A549 treated with RU486 at 1 μM for 4 hours (cell line): ENCODE measurements around the gene TMEM259. TPM values are rescaled to one million over a fixed set of nuclear protein-coding genes. Genes with fewer than 3 reads are reported as not detected.

Source experiments
- total RNA-seq: library from RNA; stranded (reverse); fragments of 200-300 nt; extraction: Qiagen RNA extraction; gene quantifications from 5 replicates; pipeline ENCODE4 v1.2.3, GENCODE V29; 2022; ENCODE audit warnings: low read depth

Gene TMEM259
- total RNA-seq = 64.2 to 118 TPM (median 113 TPM) in 5 replicates

DNA sequence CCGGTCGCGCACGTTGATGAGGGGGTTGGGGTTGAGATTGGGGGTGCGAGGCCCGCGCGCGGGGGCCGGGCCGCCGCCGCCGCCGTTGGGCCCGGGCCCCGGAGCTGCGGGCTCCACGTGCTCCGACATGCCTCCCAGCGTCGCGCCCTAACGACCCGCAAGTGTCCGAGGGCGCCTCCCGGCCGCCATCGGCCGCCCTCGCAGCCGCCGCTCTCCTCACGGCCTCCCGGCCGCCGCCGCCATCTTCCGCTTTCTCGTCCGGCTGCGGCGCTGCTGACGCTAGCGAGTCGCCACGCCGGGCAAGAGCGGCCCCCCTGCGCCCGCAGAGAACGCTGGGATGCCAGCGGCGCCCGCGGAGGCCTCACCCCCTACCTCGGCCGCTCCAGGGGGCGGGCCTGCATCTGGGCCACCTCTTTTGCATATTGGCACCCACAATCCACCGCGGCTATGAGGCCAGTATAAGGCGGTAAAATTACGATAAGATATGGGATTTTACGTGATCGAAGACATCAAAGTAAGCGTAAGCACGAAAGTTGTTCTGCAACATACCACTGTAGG lies at the start of gene TMEM259:
TSS of gene TMEM259 (minus strand) at position 256 of the 558 bp plus-strand sequence. CDS start at position 129, 127 bp downstream.

GRCh38 chr19:1066748-1067340 lies 45.9 kb upstream of the TMEM259 start, which contains the start of gene ARHGAP45:
ARHGAP45 (plus strand) TSS chr19:1067167; CDS start chr19:1067406, 239 bp downstream.

DNA sequence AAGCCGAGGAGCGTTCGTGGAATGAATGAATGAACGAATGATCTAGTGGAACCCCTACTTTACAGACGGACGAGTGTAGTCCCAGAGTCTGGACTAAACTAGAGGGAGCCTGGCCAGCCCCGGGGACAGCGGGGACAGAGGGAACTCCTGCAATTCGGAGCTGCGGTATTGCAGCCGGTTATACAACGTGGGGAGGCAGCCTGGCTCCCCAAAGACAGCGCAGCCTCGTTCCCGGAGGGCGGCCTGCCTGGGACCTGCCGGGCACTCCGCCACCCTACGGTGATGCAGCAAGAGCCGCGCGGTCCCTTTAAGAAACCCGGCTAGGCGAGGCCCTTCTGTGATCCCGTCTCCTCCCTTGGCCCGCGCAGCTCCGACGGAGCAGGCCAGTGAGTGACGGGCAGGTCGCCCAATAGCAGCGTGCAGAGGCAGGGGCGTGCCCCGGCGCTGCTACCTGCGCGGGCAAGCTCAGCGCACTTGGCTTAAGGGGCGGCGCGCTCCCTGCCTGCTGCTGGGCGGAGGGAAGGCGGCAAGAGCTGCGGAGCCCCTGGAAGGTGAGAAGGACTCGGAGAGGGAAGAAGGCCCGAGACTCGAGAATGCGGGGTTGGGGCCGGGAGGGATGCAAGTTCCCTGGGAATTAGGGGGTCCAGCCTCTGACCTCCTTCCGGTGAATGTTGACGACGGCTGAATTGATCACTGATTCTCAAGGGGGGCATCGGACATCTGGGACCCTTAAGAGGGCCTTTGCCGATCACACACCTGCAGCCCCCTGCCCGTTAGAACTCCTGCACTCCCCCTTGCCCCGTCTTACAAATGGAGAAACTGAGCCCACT lies 18.9 kb upstream of the TMEM259 start, which contains the start of gene ABCA7:
TSS of gene ABCA7 (plus strand) at position 462 of the 830 bp plus-strand sequence. CDS start 1,255 bp downstream, outside the sequence.

GRCh38 chr19:1025960-1026782 lies 5.2 kb upstream of the TMEM259 start, which contains the start of gene CNN2:
CNN2 (plus strand) TSS chr19:1026608; CDS start chr19:1026662, 54 bp downstream.

GRCh38 chr19:1000095-1000494 lies 20.8 kb downstream of the TMEM259 start, which contains the start of gene GRIN3B:
GRIN3B (plus strand) TSS chr19:1000419; CDS start chr19:1000438, 19 bp downstream.

GRCh38 chr19:984165-984967 lies 36.6 kb downstream of the TMEM259 start, which contains the start of gene WDR18:
WDR18 (plus strand) TSS chr19:984345; CDS start chr19:984354, 9 bp downstream.

Other genes with a start within 250 kb of the TMEM259 start
- 218 to 248 TPM (median 225 TPM) in 5 replicates for gene PTBP1, start 223.7 kb downstream of the TMEM259 start, total RNA-seq
- gene PLPPR3, start 199.2 kb downstream of the TMEM259 start, total RNA-seq = 2.8 to 5.5 TPM (median 4.3 TPM) in 5 replicates
- 0.14 to 0.53 TPM (median 0.28 TPM) in 4 of 5 replicates, not detected in the other for gene AZU1, start 193.3 kb downstream of the TMEM259 start, total RNA-seq
- 0.26 to 0.50 TPM (median 0.34 TPM) in 4 of 5 replicates, not detected in the other for gene PRTN3, start 180.1 kb downstream of the TMEM259 start, total RNA-seq
- gene ELANE, start 168.8 kb downstream of the TMEM259 start, total RNA-seq = 0.09 TPM in 1 of 5 replicates, not detected in the others
- 9.2 to 23.6 TPM (median 21.2 TPM) in 5 replicates for gene CFD, start 161.5 kb downstream of the TMEM259 start, total RNA-seq
- gene MED16, start 127.9 kb downstream of the TMEM259 start, total RNA-seq = 10.6 to 21.5 TPM (median 17.4 TPM) in 5 replicates
- not detected in 5 replicates for gene RNU6-9, start 127.6 kb downstream of the TMEM259 start, total RNA-seq
- 26.2 to 43.3 TPM (median 39.5 TPM) in 5 replicates for gene R3HDM4, start 107.9 kb downstream of the TMEM259 start, total RNA-seq
- 0.23 to 0.88 TPM (median 0.29 TPM) in 5 replicates for gene KISS1R, start 103.8 kb downstream of the TMEM259 start, total RNA-seq
- gene ARID3A, start 95.1 kb downstream of the TMEM259 start, total RNA-seq = 4.0 to 5.9 TPM (median 5.5 TPM) in 5 replicates
- gene WDR18, start 36.8 kb downstream of the TMEM259 start, total RNA-seq = 44.5 to 73.6 TPM (median 71.9 TPM) in 5 replicates
- gene GRIN3B, start 20.7 kb downstream of the TMEM259 start, total RNA-seq = 1.5 to 3.3 TPM (median 2.7 TPM) in 5 replicates
- not detected in 5 replicates for gene RNU6-2, start 399 bp upstream of the TMEM259 start, total RNA-seq
- gene CNN2, start 5.5 kb upstream of the TMEM259 start, total RNA-seq = 47.8 to 55.7 TPM (median 50.2 TPM) in 5 replicates
- gene ABCA7, start 19.0 kb upstream of the TMEM259 start, total RNA-seq = 4.0 to 10.7 TPM (median 9.8 TPM) in 5 replicates
- 0.93 to 2.5 TPM (median 2.2 TPM) in 5 replicates for gene ARHGAP45, start 46.0 kb upstream of the TMEM259 start, total RNA-seq
- gene POLR2E, start 74.3 kb upstream of the TMEM259 start, total RNA-seq = 201 to 251 TPM (median 240 TPM) in 5 replicates
- gene GPX4, start 82.9 kb upstream of the TMEM259 start, total RNA-seq = 417 to 514 TPM (median 483 TPM) in 5 replicates
- 27.5 to 47.3 TPM (median 43.9 TPM) in 5 replicates for gene SBNO2, start 153.1 kb upstream of the TMEM259 start, total RNA-seq
- gene STK11, start 184.7 kb upstream of the TMEM259 start, total RNA-seq = 29.9 to 41.2 TPM (median 38.4 TPM) in 5 replicates
- 2.5 to 5.5 TPM (median 3.9 TPM) in 5 replicates for gene CBARP, start 216.9 kb upstream of the TMEM259 start, total RNA-seq
- gene ATP5F1D, start 220.6 kb upstream of the TMEM259 start, total RNA-seq = 84.2 to 179 TPM (median 170 TPM) in 5 replicates
- gene MIDN, start 227.5 kb upstream of the TMEM259 start, total RNA-seq = 37.1 to 48.7 TPM (median 42.2 TPM) in 5 replicates
- gene CIRBP, start 248.2 kb upstream of the TMEM259 start, total RNA-seq = 89.7 to 185 TPM (median 104 TPM) in 5 replicates